K562 (cell line): ENCODE data around the gene NDUFB5. TPM values are rescaled to one million over a fixed set of nuclear protein-coding genes. Genes with fewer than 3 reads are reported as not detected.

Experiments used
- BMI1 ChIP-seq: fragments of 150-350 bp; IDR thresholded peaks from 2 replicates; pipeline ENCODE4 v1.6.1; 2014; ENCODE audit warnings: low read length
- CBFB ChIP-seq: sonication (generic); formaldehyde crosslinking; IDR thresholded peaks from 2 replicates; pipeline ENCODE4 v1.4.0; 2020; ENCODE audit warnings: mild to moderate bottlenecking, missing genetic modification reagents
- FOXJ3 ChIP-seq: sonication (generic); formaldehyde crosslinking; IDR thresholded peaks from 2 replicates; pipeline ENCODE4 v1.4.0; 2020; ENCODE audit warnings: mild to moderate bottlenecking, missing genetic modification reagents
- FOXP4 ChIP-seq: sonication (generic); formaldehyde crosslinking; IDR thresholded peaks from 2 replicates; pipeline ENCODE4 v1.8.0; 2022; ENCODE audit warnings: mild to moderate bottlenecking, missing genetic modification reagents, borderline replicate concordance
- MYC ChIP-seq, 2 experiments: fragments of 250-450 bp in 1 of 2; sonication (Bioruptor Pico) in 1 of 2; IDR thresholded peaks; 2 replicates each; pipeline versions ENCODE4 v1.5.1 to v1.6.1; 2012 to 2021; ENCODE audit warnings: low read depth in 2 of 2, borderline replicate concordance in 1 of 2, improper control_type of control experiment in 1 of 2, low read length in 1 of 2, mild to moderate bottlenecking in 1 of 2, moderate library complexity in 1 of 2
- NBN ChIP-seq: fragments of 450-650 bp; IDR thresholded peaks from 2 replicates; pipeline ENCODE4 v1.6.1; 2016; ENCODE audit warnings: low read depth, mild to moderate bottlenecking
- NR0B1 ChIP-seq: fragments of 450-650 bp; IDR thresholded peaks from one replicate; pipeline ENCODE4 v1.6.1; 2018; ENCODE audit warnings: mild to moderate bottlenecking, moderate library complexity; ENCODE audit not compliant: partially characterized antibody
- NR2C1 ChIP-seq, 2 experiments: fragments of 450-650 bp; IDR thresholded peaks; 2 replicates each; pipeline ENCODE4 v1.6.1; 2017; ENCODE audit warnings: mild to moderate bottlenecking in 2 of 2, antibody characterized with exemption in 1 of 2, inconsistent platforms in 1 of 2, missing compliant biosample characterization in 1 of 2, missing genetic modification characterization in 1 of 2
- PTRF ChIP-seq: fragments of 450-650 bp; IDR thresholded peaks from 2 replicates; pipeline ENCODE4 v1.6.1; 2016; ENCODE audit warnings: mild to moderate bottlenecking, missing genetic modification characterization, missing compliant biosample characterization
- RHOXF2B ChIP-seq: fragments of 250-450 bp; sonication (Bioruptor Pico); conservative IDR thresholded peaks from 2 replicates; pipeline ENCODE4 v1.5.1; 2021
- SAFB ChIP-seq: fragments of 200-400 bp; formaldehyde crosslinking; IDR thresholded peaks from 2 replicates; pipeline ENCODE4 v1.6.1; 2017; ENCODE audit warnings: low read depth, low read length, borderline replicate concordance
- SMARCC2 ChIP-seq: fragments of 450-650 bp; IDR thresholded peaks from 2 replicates; pipeline ENCODE4 v1.6.1; 2017; ENCODE audit warnings: antibody characterized with exemption, moderate library complexity, mild to moderate bottlenecking, low read depth
- SRSF3 ChIP-seq: fragments of 200-400 bp; formaldehyde crosslinking; IDR thresholded peaks from 2 replicates; pipeline ENCODE4 v1.6.1; 2016; ENCODE audit warnings: mild to moderate bottlenecking, low read length, moderate library complexity; ENCODE audit not compliant: insufficient read depth
- ZNF316 ChIP-seq: fragments of 450-650 bp; IDR thresholded peaks from 2 replicates; pipeline ENCODE4 v1.6.1; 2016
- ZNF717 ChIP-seq: fragments of 250-450 bp; sonication (Bioruptor Pico); IDR thresholded peaks from 2 replicates; pipeline ENCODE4 v1.5.0; 2021
- polyA plus RNA-seq, 8 experiments: library from polyadenylated mRNA; depleted of rRNA in 4 of 8; stranded (reverse) in 5 of 8; unstranded in 3 of 8; fragments of >200 nt; fragmentation: Nextera tagmentation in 2 of 8; fragmentation: Illumina TruSeq in 1 of 8; extraction: Ambion mirVana in 2 of 8; extraction: Trizol in 1 of 8; gene quantifications; 2 replicates each; pipeline versions ENCODE4 v1.2.1 to v1.2.3, GENCODE V29; 2011 to 2014; ENCODE audit warnings: inconsistent platforms in 1 of 8, missing spikeins in 1 of 8
- total RNA-seq, 7 experiments: library from RNA; depleted of rRNA in 6 of 7; stranded (reverse); fragments of >200 nt in 6 of 7; fragmentation: Illumina TruSeq in 2 of 7; extraction: Trizol in 2 of 7; gene quantifications; 2 replicates each; pipeline versions ENCODE4 v1.2.1 to v1.2.3, GENCODE V29; 2011 to 2021; ENCODE audit warnings: low replicate concordance in 1 of 7
- TF ChIP-seq, protein P1 (sequence below): fragments of 450-650 bp; IDR thresholded peaks from 2 replicates; pipeline ENCODE4 v1.6.1; 2016; ENCODE audit warnings: borderline replicate concordance
- TF ChIP-seq, protein P2 (sequence below), 2 experiments: fragments of 450-650 bp in 1 of 2; sonication (generic) in 1 of 2; formaldehyde crosslinking; conservative IDR thresholded peaks; 2 replicates each; pipeline versions ENCODE4 v1.4.0 to v1.8.1; 2020 to 2022; ENCODE audit warnings: mild to moderate bottlenecking in 1 of 2, missing genetic modification reagents in 1 of 2
- TF ChIP-seq, protein P3 (sequence below): fragments of 150-350 bp; conservative IDR thresholded peaks from 2 replicates; pipeline ENCODE4 v1.6.1; 2014; ENCODE audit warnings: low read length

Gene NDUFB5
- total and polyA plus RNA-seq, 9 of the 15 experiments (the other 6 are each of a cell fraction or from before 2014, with no cell fraction given): 128 to 466 (median 176) TPM

- TF ChIP-seq SMARCC2: no peak
- no peak for TF ChIP-seq ZNF717 (CRISPR knock-in tag)
- TF ChIP-seq, protein P1, sequence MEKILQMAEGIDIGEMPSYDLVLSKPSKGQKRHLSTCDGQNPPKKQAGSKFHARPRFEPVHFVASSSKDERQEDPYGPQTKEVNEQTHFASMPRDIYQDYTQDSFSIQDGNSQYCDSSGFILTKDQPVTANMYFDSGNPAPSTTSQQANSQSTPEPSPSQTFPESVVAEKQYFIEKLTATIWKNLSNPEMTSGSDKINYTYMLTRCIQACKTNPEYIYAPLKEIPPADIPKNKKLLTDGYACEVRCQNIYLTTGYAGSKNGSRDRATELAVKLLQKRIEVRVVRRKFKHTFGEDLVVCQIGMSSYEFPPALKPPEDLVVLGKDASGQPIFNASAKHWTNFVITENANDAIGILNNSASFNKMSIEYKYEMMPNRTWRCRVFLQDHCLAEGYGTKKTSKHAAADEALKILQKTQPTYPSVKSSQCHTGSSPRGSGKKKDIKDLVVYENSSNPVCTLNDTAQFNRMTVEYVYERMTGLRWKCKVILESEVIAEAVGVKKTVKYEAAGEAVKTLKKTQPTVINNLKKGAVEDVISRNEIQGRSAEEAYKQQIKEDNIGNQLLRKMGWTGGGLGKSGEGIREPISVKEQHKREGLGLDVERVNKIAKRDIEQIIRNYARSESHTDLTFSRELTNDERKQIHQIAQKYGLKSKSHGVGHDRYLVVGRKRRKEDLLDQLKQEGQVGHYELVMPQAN: peak; percentile 76; the same call in 1 of the 2 replicates
- TF ChIP-seq NBN: no peak; the same call in 1 of the 2 replicates
- TF ChIP-seq CBFB (CRISPR knock-in tag): no peak
- TF ChIP-seq, protein P2, sequence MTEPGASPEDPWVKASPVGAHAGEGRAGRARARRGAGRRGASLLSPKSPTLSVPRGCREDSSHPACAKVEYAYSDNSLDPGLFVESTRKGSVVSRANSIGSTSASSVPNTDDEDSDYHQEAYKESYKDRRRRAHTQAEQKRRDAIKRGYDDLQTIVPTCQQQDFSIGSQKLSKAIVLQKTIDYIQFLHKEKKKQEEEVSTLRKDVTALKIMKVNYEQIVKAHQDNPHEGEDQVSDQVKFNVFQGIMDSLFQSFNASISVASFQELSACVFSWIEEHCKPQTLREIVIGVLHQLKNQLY (CRISPR knock-in tag; conservative IDR thresholded peaks at IDR 0.05): no peak
- TF ChIP-seq, protein P3, sequence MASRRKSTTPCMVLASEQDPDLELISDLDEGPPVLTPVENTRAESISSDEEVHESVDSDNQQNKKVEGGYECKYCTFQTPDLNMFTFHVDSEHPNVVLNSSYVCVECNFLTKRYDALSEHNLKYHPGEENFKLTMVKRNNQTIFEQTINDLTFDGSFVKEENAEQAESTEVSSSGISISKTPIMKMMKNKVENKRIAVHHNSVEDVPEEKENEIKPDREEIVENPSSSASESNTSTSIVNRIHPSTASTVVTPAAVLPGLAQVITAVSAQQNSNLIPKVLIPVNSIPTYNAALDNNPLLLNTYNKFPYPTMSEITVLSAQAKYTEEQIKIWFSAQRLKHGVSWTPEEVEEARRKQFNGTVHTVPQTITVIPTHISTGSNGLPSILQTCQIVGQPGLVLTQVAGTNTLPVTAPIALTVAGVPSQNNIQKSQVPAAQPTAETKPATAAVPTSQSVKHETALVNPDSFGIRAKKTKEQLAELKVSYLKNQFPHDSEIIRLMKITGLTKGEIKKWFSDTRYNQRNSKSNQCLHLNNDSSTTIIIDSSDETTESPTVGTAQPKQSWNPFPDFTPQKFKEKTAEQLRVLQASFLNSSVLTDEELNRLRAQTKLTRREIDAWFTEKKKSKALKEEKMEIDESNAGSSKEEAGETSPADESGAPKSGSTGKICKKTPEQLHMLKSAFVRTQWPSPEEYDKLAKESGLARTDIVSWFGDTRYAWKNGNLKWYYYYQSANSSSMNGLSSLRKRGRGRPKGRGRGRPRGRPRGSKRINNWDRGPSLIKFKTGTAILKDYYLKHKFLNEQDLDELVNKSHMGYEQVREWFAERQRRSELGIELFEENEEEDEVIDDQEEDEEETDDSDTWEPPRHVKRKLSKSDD: 0 out of 2 replicates have a peak, but pooled peaks have one; percentile 56
- TF ChIP-seq BMI1: no peak
- TF ChIP-seq ZNF316: peak; percentile 59
- peak; percentile 81 for TF ChIP-seq NR2C1 (IDR thresholded peaks at IDR 0.05)
- TF ChIP-seq NR2C1 (tag; IDR thresholded peaks at IDR 0.05): peak; percentile 37; the same call in 1 of the 2 replicates
- peak; percentile 77 for TF ChIP-seq MYC (IDR thresholded peaks at IDR 0.05; ENCODE audit: low read depth, low read length)
- TF ChIP-seq MYC (CRISPR knock-in tag; IDR thresholded peaks at IDR 0.05; ENCODE audit: borderline replicate concordance, low read depth): no peak; the same call in 1 of the 2 replicates
- no peak for TF ChIP-seq NR0B1
- TF ChIP-seq FOXJ3: no peak
- TF ChIP-seq SRSF3: no peak
- TF ChIP-seq SAFB: no peak
- no peak for TF ChIP-seq PTRF (tag)
- TF ChIP-seq FOXP4: 0 out of 2 replicates have a peak, but pooled peaks have one; percentile 13
- no peak for TF ChIP-seq RHOXF2B (CRISPR knock-in tag)
Observed at GRCh38 chr3:179604321-179605078, at the start of gene NDUFB5, which contains the start of gene MRPL47 (continued).
